Body of pancreas (tissue), 4 donors: ENCODE results near the gene TPRX2. TPM values are rescaled to one million over a fixed set of nuclear protein-coding genes. Genes with fewer than 3 reads are reported as not detected.

ENCODE experiments used
- ATAC-seq: fragments of 150-250 bp; one replicate; pipeline ENCODE4 v1.9.1; 2016
- DNase-seq, 4 donors: peaks; one replicate each; pipeline ENCODE4 v3.0.0-alpha.2; 2019
- H3K27ac ChIP-seq, 4 donors: fragments of 200-600 bp; sonication (generic); 1 replicate in 3 of 4; 2 replicates in 1 of 4; pipeline versions ENCODE4 v1.5.1 to v1.6.1; 2016 to 2019; ENCODE audit warnings: mild to moderate bottlenecking in 1 of 4, mixed read lengths in 1 of 4, moderate library complexity in 1 of 4
- H3K27me3 ChIP-seq, 2 donors: fragments of 200-600 bp; sonication (generic); one replicate each; pipeline ENCODE4 v1.6.0; 2016; ENCODE audit warnings: mild to moderate bottlenecking in 1 of 2
- H3K36me3 ChIP-seq, 2 donors: fragments of 200-600 bp; sonication (generic); replicated peaks in 1 of 2; 2 replicates each; pipeline ENCODE4 v1.5.1; 2016; ENCODE audit warnings: low read depth in 2 of 2; ENCODE audit not compliant: insufficient read depth in 1 of 2
- H3K4me1 ChIP-seq: fragments of 200-600 bp; sonication (generic); one replicate; pipeline ENCODE4 v1.6.0; 2016
- H3K4me3 ChIP-seq, 2 donors: fragments of 200-600 bp; sonication (generic); 1 replicate in 1 of 2; 2 replicates in 1 of 2; pipeline ENCODE4 v1.5.1; 2016 to 2019
- H3K9me3 ChIP-seq, 3 donors: fragments of 200-600 bp; sonication (generic); 1 replicate in 2 of 3; 2 replicates in 1 of 3; pipeline ENCODE4 v1.5.1; 2016
- CTCF ChIP-seq, 7 experiments: fragments of 450-650 bp in 4 of 7; fragments of 200-600 bp in 3 of 7; sonication (generic) in 3 of 7; IDR thresholded peaks; one replicate each; pipeline ENCODE4 v1.5.1; 2016 to 2019; ENCODE audit warnings: antibody characterized with exemption in 7 of 7
- POLR2A ChIP-seq, 3 donors: fragments of 450-650 bp; IDR thresholded peaks; one replicate each; pipeline ENCODE4 v1.6.1; 2016; ENCODE audit warnings: antibody characterized with exemption in 3 of 3, mild to moderate bottlenecking in 2 of 3
- WGBS, 2 donors: methylation state at CpG; one replicate each; pipeline ENCODE4 v1.1.5; 2017; 5-methylcytosine and 5-hydroxymethylcytosine counted together
- intact Hi-C: fragments of 100-400 bp; cut with DNase I; formaldehyde crosslinking; loops from one replicate; pipeline ENCODE4 v1.15.1; 2023
- total RNA-seq, 2 donors: library from RNA; depleted of rRNA; stranded (reverse); fragments of >200 nt; gene quantifications; one replicate each; pipeline ENCODE4 v1.1.0, GENCODE V29; 2016

TPRX2 gene
- total RNA-seq, 2 donors from 2014 or later, result not detected

- intact Hi-C loops, result no loop called here
These were observed 38.6 kb upstream of the TPRX2 start for GRCh38 chr19:47820410-47820809.

GRCh38 chr19:47821460-47822020, 37.5 kb upstream of the TPRX2 start, which contains the start of gene CRX:
CRX (plus strand) TSS chr19:47821937; CDS start chr19:47834444, 12,507 bp downstream.
- DNase-seq (no peak), ATAC-seq (no peak)
- intact Hi-C loops, result no loop called here
- Histone ChIP-seq H3K27ac (no peak within 1 kb of the TSS), H3K36me3 (no peaks in the 10 kb centered on the region), H3K27me3 (peaks cover 0 to 4% of the 10 kb centered on the region in 2 donors), H3K4me1 (no peaks in the 10 kb centered on the region), H3K4me3 (no peak within 1 kb of the TSS), H3K9me3 (no peaks in the 10 kb centered on the region)
- TF ChIP-seq POLR2A (IDR thresholded peaks at IDR 0.05), result no peak
- no peak for TF ChIP-seq CTCF (IDR thresholded peaks at IDR 0.05)
- 26 to 27% methylated on average over 14 to 15 of the region's 15 CpGs for WGBS, 2 donors

More at GRCh38 chr19:47820410-47820809, 38.6 kb upstream of the TPRX2 start:
- ATAC-seq (no peak), DNase-seq (no peak)
- H3K4me1 ChIP-seq, result no peaks in the 10 kb centered on the region
- no peaks in the 10 kb centered on the region for H3K9me3 ChIP-seq
- no peak overlapping the region for H3K4me3 ChIP-seq
- H3K27ac ChIP-seq, result no peak overlapping the region
- H3K36me3 ChIP-seq, result no peaks in the 10 kb centered on the region
- peaks cover 0 to 4% of the 10 kb centered on the region in 2 donors for H3K27me3 ChIP-seq
- TF ChIP-seq CTCF (IDR thresholded peaks at IDR 0.05) (no peak), POLR2A (IDR thresholded peaks at IDR 0.05) (no peak)
- WGBS, 2 donors, result 51 to 72% methylated on average over 2 of the region's 2 CpGs

- TF ChIP-seq CTCF (IDR thresholded peaks at IDR 0.05) (no peak), POLR2A (IDR thresholded peaks at IDR 0.05) (no peak)
- peaks cover 0 to 4% of the 10 kb centered on the region in 2 donors for H3K27me3 ChIP-seq
- intact Hi-C loops, result no loop called here
- H3K4me1 ChIP-seq, result no peaks in the 10 kb centered on the region
- DNase-seq (no peak), ATAC-seq (no peak)
- peaks cover 0 to 5% (median 0%) of the 10 kb centered on the region in 3 donors for H3K9me3 ChIP-seq
- WGBS, 2 donors, result 56 to 71% methylated on average over 1 to 6 of the region's 6 CpGs
- H3K36me3 ChIP-seq, result no peaks in the 10 kb centered on the region
- no peak overlapping the region for H3K4me3 ChIP-seq
- H3K27ac ChIP-seq, result no peak overlapping the region
These were observed 34.6 kb upstream of the TPRX2 start for GRCh38 chr19:47824396-47824795.

- WGBS, 2 donors, result 79% methylated on average over 5 to 6 of the region's 6 CpGs
- no peaks in the 10 kb centered on the region for H3K36me3 ChIP-seq
- peaks cover 0 to 4% of the 10 kb centered on the region in 2 donors for H3K27me3 ChIP-seq
- intact Hi-C loops, result no loop called here
- ATAC-seq, result no peak
- peaks cover 0 to 5% (median 0%) of the 10 kb centered on the region in 3 donors for H3K9me3 ChIP-seq
- H3K27ac ChIP-seq, result no peak overlapping the region
- DNase-seq, result no peak
- no peak for TF ChIP-seq POLR2A (IDR thresholded peaks at IDR 0.05)
- TF ChIP-seq CTCF (IDR thresholded peaks at IDR 0.05), result no peak
- no peaks in the 10 kb centered on the region for H3K4me1 ChIP-seq
- no peak overlapping the region for H3K4me3 ChIP-seq
These were observed 32.2 kb upstream of the TPRX2 start for GRCh38 chr19:47826800-47827199.

GRCh38 chr19:47832723-47833122, 26.3 kb upstream of the TPRX2 start:
- no peaks in the 10 kb centered on the region for H3K27me3 ChIP-seq
- H3K36me3 ChIP-seq, result no peaks in the 10 kb centered on the region
- ATAC-seq (no peak), DNase-seq (no peak)
- no peak for TF ChIP-seq CTCF (IDR thresholded peaks at IDR 0.05)
- no peak for TF ChIP-seq POLR2A (IDR thresholded peaks at IDR 0.05)
- H3K9me3 ChIP-seq, result no peaks in the 10 kb centered on the region
- intact Hi-C loops, result no loop called here
- no peak overlapping the region for H3K27ac ChIP-seq
- no peak overlapping the region for H3K4me3 ChIP-seq
- 65 to 69% methylated on average over 4 of the region's 4 CpGs for WGBS, 2 donors
- H3K4me1 ChIP-seq, result no peaks in the 10 kb centered on the region
